ENCODE measurements around the gene AKAP9.
"Not testable (repeated sequence)": the region's sequence is repeated elsewhere in the genome, so short reads cannot be mapped to it uniquely, and the experiment has no call there.

The AKAP9 gene

GRCh38 chr7:91976743-91977142, 36.1 kb downstream of the AKAP9 start:
- Histone ChIP-seq H3K27ac (no peak overlapping the region), H3K36me3 (peaks cover 23% of the 10 kb centered on the region), H3K9me3 (ENCODE audit: severe bottlenecking) (no peaks in the 10 kb centered on the region), H3K4me3 (ENCODE audit: low read depth, low read length) (no peak overlapping the region), H3K27me3 (ENCODE audit: insufficient read depth, low read depth, severe bottlenecking) (no peaks in the 10 kb centered on the region)
- no peak for TF ChIP-seq CTCF (IDR thresholded peaks at IDR 0.05; ENCODE audit: low read depth, low read length)
- DNase-seq: no peak

- Histone ChIP-seq H3K9me3 (ENCODE audit: severe bottlenecking) (no peaks in the 10 kb centered on the region), H3K27ac (no peak overlapping the region), H3K4me3 (ENCODE audit: low read depth, low read length) (no peak overlapping the region), H3K27me3 (ENCODE audit: insufficient read depth, low read depth, severe bottlenecking) (no peaks in the 10 kb centered on the region), H3K36me3 (peaks cover 19% of the 10 kb centered on the region)
- DNase-seq: no peak
- no peak for TF ChIP-seq CTCF (IDR thresholded peaks at IDR 0.05; ENCODE audit: low read depth, low read length)
Measured at GRCh38 chr7:91979590-91979989, 38.9 kb downstream of the AKAP9 start.

- H3K27me3 ChIP-seq (ENCODE audit: insufficient read depth, low read depth, severe bottlenecking); H3K9me3 ChIP-seq (ENCODE audit: severe bottlenecking); DNase-seq; H3K27ac ChIP-seq; H3K4me3 ChIP-seq (ENCODE audit: low read depth, low read length); H3K36me3 ChIP-seq: not testable (repeated sequence)
Measured at GRCh38 chr7:91982352-91982751, 41.7 kb downstream of the AKAP9 start.

GRCh38 chr7:91988213-91988612, 47.6 kb downstream of the AKAP9 start:
- DNase-seq: no peak
- no peak overlapping the region for H3K4me3 ChIP-seq (ENCODE audit: low read depth, low read length)
- no peaks in the 10 kb centered on the region for H3K9me3 ChIP-seq (ENCODE audit: severe bottlenecking)
- H3K36me3 ChIP-seq: peaks cover 11% of the 10 kb centered on the region
- H3K27me3 ChIP-seq (ENCODE audit: insufficient read depth, low read depth, severe bottlenecking): no peaks in the 10 kb centered on the region
- TF ChIP-seq CTCF (IDR thresholded peaks at IDR 0.05; ENCODE audit: low read depth, low read length): no peak
- H3K27ac ChIP-seq: no peak overlapping the region

- Histone ChIP-seq H3K4me3 (ENCODE audit: low read depth, low read length) (no peak overlapping the region), H3K36me3 (peaks cover 58% of the 10 kb centered on the region), H3K9me3 (ENCODE audit: severe bottlenecking) (no peaks in the 10 kb centered on the region), H3K27me3 (ENCODE audit: insufficient read depth, low read depth, severe bottlenecking) (no peaks in the 10 kb centered on the region), H3K27ac (no peak overlapping the region)
- no peak for TF ChIP-seq CTCF (IDR thresholded peaks at IDR 0.05; ENCODE audit: low read depth, low read length)
- no peak for DNase-seq
Measured at GRCh38 chr7:91993976-91994375, 53.3 kb downstream of the AKAP9 start.

- H3K36me3 ChIP-seq: peaks cover 66% of the 10 kb centered on the region
- no peak for DNase-seq
- H3K27me3 ChIP-seq (ENCODE audit: insufficient read depth, low read depth, severe bottlenecking): no peaks in the 10 kb centered on the region
- H3K4me3 ChIP-seq (ENCODE audit: low read depth, low read length): no peak overlapping the region
- TF ChIP-seq CTCF (IDR thresholded peaks at IDR 0.05; ENCODE audit: low read depth, low read length): no peak
- H3K27ac ChIP-seq: no peak overlapping the region
- no peaks in the 10 kb centered on the region for H3K9me3 ChIP-seq (ENCODE audit: severe bottlenecking)
Measured at GRCh38 chr7:91995391-91996105, 54.9 kb downstream of the AKAP9 start.

All from WERI-Rb-1 (cell line).